SK-N-SH treated with all-trans-retinoic acid at 6 μM for 48 hours (cell line): Measurements from ENCODE around the gene HSF2BP.

Experiments
- ATAC-seq: fragments of 200-7000 bp; cut with Tn5 transposase; 3 replicates; pipeline ENCODE4 v1.9.1; 2020; ENCODE audit warnings: mild to moderate bottlenecking, moderate library complexity
- ARNTL ChIP-seq: fragments of 450-650 bp; formaldehyde crosslinking; IDR thresholded peaks from 2 replicates; pipeline ENCODE4 v1.5.0; 2020; ENCODE audit warnings: low read depth, mild to moderate bottlenecking, moderate library complexity, borderline replicate concordance
- BACH2 ChIP-seq: fragments of 250-450 bp; sonication (Bioruptor Pico); IDR thresholded peaks from 2 replicates; pipeline ENCODE4 v1.9.0; 2021; ENCODE audit warnings: mild to moderate bottlenecking, borderline replicate concordance
- GLIS3 ChIP-seq: fragments of 250-450 bp; sonication (Bioruptor Pico); IDR thresholded peaks from 2 replicates; pipeline ENCODE4 v1.5.0; 2020; ENCODE audit warnings: mild to moderate bottlenecking, moderate library complexity
- ISL1 ChIP-seq: fragments of 250-450 bp; sonication (Bioruptor Pico); IDR thresholded peaks from 2 replicates; pipeline ENCODE4 v2.1.2; 2022; ENCODE audit warnings: mild to moderate bottlenecking, moderate library complexity
- OSR1 ChIP-seq: fragments of 250-450 bp; sonication (Bioruptor Pico); IDR thresholded peaks from 2 replicates; pipeline ENCODE4 v1.8.0; 2022; ENCODE audit warnings: moderate library complexity, mild to moderate bottlenecking, inconsistent platforms
- PPARA ChIP-seq: fragments of 250-450 bp; sonication (Bioruptor Pico); IDR thresholded peaks from 2 replicates; pipeline ENCODE4 v1.5.0; 2020; ENCODE audit warnings: mild to moderate bottlenecking, borderline replicate concordance
- RARB ChIP-seq: fragments of 250-450 bp; sonication (Bioruptor Pico); IDR thresholded peaks from 2 replicates; pipeline ENCODE4 v1.8.0; 2021; ENCODE audit warnings: mild to moderate bottlenecking, moderate library complexity
- SNAI2 ChIP-seq: fragments of 250-450 bp; sonication (Bioruptor Pico); IDR thresholded peaks from 2 replicates; pipeline ENCODE4 v1.5.0; 2020; ENCODE audit warnings: mild to moderate bottlenecking, moderate library complexity
- TOX ChIP-seq: fragments of 250-450 bp; sonication (Bioruptor Pico); IDR thresholded peaks from 2 replicates; pipeline ENCODE4 v1.8.0; 2021; ENCODE audit warnings: mild to moderate bottlenecking, moderate library complexity, borderline replicate concordance
- TSHZ2 ChIP-seq: fragments of 250-450 bp; sonication (Bioruptor Pico); IDR thresholded peaks from 2 replicates; pipeline ENCODE4 v1.5.0; 2020; ENCODE audit warnings: mild to moderate bottlenecking, moderate library complexity
- ZFP3 ChIP-seq: fragments of 250-450 bp; sonication (Bioruptor Pico); IDR thresholded peaks from 2 replicates; pipeline ENCODE4 v1.5.0; 2020; ENCODE audit warnings: mild to moderate bottlenecking, moderate library complexity
- ZFP30 ChIP-seq: fragments of 450-650 bp; formaldehyde crosslinking; IDR thresholded peaks from 2 replicates; pipeline ENCODE4 v1.5.0; 2022; ENCODE audit warnings: mild to moderate bottlenecking, moderate library complexity
- ZNF565 ChIP-seq: fragments of 450-650 bp; formaldehyde crosslinking; conservative IDR thresholded peaks from 2 replicates; pipeline ENCODE4 v1.5.0; 2020; ENCODE audit warnings: low read depth, mild to moderate bottlenecking, moderate library complexity
- ZNF70 ChIP-seq: fragments of 450-650 bp; formaldehyde crosslinking; IDR thresholded peaks from 2 replicates; pipeline ENCODE4 v1.5.0; 2020; ENCODE audit warnings: mild to moderate bottlenecking, moderate library complexity
- ZNF8 ChIP-seq: fragments of 450-650 bp; formaldehyde crosslinking; IDR thresholded peaks from 2 replicates; pipeline ENCODE4 v1.5.0; 2020; ENCODE audit warnings: mild to moderate bottlenecking, moderate library complexity
- TF ChIP-seq, protein P1 (sequence below): fragments of 250-450 bp; sonication (Bioruptor Pico); IDR thresholded peaks from 2 replicates; pipeline ENCODE4 v1.8.0; 2021; ENCODE audit warnings: low read depth, mild to moderate bottlenecking, moderate library complexity, borderline replicate concordance
- TF ChIP-seq, protein P2 (sequence below): fragments of 250-450 bp; sonication (Bioruptor Pico); IDR thresholded peaks from 2 replicates; pipeline ENCODE4 v1.8.0; 2020; ENCODE audit warnings: mild to moderate bottlenecking, moderate library complexity, borderline replicate concordance
- TF ChIP-seq, protein P3 (sequence below): fragments of 250-450 bp; sonication (Bioruptor Pico); IDR thresholded peaks from 2 replicates; pipeline ENCODE4 v1.5.1; 2021; ENCODE audit warnings: mild to moderate bottlenecking, moderate library complexity
- TF ChIP-seq, protein P4 (sequence below): fragments of 250-450 bp; sonication (Bioruptor Pico); IDR thresholded peaks from 2 replicates; pipeline ENCODE4 v1.5.1; 2020; ENCODE audit warnings: low read depth, mild to moderate bottlenecking, moderate library complexity

Gene HSF2BP

DNA sequence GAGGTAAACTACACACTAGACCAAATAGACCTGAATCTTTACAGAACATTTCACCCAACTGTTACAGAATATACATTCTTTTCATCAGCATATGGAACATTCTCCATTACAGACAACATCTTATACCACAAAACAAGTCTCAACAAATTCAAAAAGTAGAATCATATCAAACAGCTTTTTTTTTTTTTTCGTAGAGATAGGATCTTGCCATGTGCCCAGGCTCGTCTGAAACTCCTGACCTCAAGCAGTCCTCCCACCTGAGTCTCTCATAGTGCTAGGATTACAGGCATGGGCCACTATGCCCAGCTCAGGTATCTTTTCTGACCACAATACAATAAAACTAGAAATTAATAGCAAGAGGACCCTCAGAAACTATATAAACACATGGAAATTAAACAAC is 36.5 kb downstream of the HSF2BP start:
- no peak for ATAC-seq
- no peak for TF ChIP-seq ZNF70 (CRISPR knock-in tag)
- no peak for TF ChIP-seq TOX
- no peak for TF ChIP-seq RARB (CRISPR knock-in tag)
- TF ChIP-seq, all 23 proteins: peak for 0

GRCh38 chr21:43619856-43620255 is 39.4 kb downstream of the HSF2BP start:
- ATAC-seq = no peak
- TF ChIP-seq GLIS3 = no peak
- TF ChIP-seq PPARA = no peak

DNA sequence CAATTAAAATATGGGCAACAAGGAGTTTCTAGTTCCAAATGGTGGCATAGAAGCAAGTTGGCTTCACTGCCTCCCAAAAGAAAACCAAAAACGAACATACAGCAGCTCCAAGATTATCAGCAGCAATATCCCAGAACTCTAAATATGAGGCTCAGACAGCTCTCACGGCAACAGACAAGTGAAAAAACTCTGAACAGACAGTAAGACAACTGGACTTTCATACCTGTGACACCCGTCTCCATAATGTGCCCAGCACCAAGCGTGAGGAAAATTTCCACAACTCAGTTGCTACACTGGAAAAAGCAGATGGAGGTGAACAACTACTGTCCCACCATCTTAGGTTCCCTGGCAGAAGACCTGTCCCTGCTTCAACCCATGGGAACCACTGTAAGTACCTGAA is 39.9 kb downstream of the HSF2BP start:
- ATAC-seq = no peak
- TF ChIP-seq TSHZ2 (CRISPR knock-in tag) (no peak), ZFP3 (CRISPR knock-in tag) (no peak), BACH2 (CRISPR knock-in tag) (no peak), ARNTL (CRISPR knock-in tag) (no peak), OSR1 (CRISPR knock-in tag) (no peak), GLIS3 (no peak), ZFP30 (CRISPR knock-in tag) (no peak), ZNF565 (no peak), TOX (no peak), SNAI2 (CRISPR knock-in tag) (no peak), ISL1 (CRISPR knock-in tag) (no peak), RARB (CRISPR knock-in tag) (no peak), PPARA (no peak)
- TF ChIP-seq, protein P1, sequence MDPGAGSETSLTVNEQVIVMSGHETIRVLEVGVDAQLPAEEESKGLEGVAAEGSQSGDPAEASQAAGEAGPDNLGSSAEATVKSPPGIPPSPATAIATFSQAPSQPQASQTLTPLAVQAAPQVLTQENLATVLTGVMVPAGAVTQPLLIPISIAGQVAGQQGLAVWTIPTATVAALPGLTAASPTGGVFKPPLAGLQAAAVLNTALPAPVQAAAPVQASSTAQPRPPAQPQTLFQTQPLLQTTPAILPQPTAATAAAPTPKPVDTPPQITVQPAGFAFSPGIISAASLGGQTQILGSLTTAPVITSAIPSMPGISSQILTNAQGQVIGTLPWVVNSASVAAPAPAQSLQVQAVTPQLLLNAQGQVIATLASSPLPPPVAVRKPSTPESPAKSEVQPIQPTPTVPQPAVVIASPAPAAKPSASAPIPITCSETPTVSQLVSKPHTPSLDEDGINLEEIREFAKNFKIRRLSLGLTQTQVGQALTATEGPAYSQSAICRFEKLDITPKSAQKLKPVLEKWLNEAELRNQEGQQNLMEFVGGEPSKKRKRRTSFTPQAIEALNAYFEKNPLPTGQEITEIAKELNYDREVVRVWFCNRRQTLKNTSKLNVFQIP (CRISPR knock-in tag) = no peak
- TF ChIP-seq, protein P2, sequence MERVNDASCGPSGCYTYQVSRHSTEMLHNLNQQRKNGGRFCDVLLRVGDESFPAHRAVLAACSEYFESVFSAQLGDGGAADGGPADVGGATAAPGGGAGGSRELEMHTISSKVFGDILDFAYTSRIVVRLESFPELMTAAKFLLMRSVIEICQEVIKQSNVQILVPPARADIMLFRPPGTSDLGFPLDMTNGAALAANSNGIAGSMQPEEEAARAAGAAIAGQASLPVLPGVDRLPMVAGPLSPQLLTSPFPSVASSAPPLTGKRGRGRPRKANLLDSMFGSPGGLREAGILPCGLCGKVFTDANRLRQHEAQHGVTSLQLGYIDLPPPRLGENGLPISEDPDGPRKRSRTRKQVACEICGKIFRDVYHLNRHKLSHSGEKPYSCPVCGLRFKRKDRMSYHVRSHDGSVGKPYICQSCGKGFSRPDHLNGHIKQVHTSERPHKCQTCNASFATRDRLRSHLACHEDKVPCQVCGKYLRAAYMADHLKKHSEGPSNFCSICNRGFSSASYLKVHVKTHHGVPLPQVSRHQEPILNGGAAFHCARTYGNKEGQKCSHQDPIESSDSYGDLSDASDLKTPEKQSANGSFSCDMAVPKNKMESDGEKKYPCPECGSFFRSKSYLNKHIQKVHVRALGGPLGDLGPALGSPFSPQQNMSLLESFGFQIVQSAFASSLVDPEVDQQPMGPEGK = no peak
- TF ChIP-seq, protein P3, sequence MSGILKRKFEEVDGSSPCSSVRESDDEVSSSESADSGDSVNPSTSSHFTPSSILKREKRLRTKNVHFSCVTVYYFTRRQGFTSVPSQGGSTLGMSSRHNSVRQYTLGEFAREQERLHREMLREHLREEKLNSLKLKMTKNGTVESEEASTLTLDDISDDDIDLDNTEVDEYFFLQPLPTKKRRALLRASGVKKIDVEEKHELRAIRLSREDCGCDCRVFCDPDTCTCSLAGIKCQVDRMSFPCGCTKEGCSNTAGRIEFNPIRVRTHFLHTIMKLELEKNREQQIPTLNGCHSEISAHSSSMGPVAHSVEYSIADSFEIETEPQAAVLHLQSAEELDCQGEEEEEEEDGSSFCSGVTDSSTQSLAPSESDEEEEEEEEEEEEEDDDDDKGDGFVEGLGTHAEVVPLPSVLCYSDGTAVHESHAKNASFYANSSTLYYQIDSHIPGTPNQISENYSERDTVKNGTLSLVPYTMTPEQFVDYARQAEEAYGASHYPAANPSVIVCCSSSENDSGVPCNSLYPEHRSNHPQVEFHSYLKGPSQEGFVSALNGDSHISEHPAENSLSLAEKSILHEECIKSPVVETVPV (CRISPR knock-in tag) = no peak
- TF ChIP-seq, protein P4, sequence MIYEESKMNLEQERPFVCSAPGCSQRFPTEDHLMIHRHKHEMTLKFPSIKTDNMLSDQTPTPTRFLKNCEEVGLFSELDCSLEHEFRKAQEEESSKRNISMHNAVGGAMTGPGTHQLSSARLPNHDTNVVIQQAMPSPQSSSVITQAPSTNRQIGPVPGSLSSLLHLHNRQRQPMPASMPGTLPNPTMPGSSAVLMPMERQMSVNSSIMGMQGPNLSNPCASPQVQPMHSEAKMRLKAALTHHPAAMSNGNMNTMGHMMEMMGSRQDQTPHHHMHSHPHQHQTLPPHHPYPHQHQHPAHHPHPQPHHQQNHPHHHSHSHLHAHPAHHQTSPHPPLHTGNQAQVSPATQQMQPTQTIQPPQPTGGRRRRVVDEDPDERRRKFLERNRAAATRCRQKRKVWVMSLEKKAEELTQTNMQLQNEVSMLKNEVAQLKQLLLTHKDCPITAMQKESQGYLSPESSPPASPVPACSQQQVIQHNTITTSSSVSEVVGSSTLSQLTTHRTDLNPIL = no peak

DNA sequence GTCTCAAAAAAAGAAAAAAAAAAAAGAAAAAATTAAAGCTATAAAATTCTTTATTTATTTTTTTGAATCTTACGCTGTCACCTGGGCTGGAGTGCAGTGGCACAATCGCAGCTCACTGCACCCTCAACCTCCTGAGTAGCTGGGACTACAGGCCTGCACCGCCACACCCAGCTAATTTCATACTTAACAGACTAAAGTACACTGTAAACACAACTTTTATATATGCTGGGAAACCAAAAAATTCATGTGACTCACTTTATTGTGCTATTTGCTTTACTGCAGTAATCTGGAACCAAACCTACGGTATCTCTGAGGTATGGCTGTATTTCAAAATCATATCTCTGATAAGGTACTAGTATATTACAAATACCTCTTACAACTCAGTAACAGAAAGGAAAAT is 40.3 kb downstream of the HSF2BP start:
- no peak for ATAC-seq
- TF ChIP-seq PPARA (no peak), ZFP3 (CRISPR knock-in tag) (no peak), TSHZ2 (CRISPR knock-in tag) (no peak), ARNTL (CRISPR knock-in tag) (no peak), ZNF70 (CRISPR knock-in tag) (no peak), ZNF8 (CRISPR knock-in tag) (no peak), RARB (CRISPR knock-in tag) (no peak), ZFP30 (CRISPR knock-in tag) (no peak), ZNF565 (no peak)
- TF ChIP-seq, protein P1 (CRISPR knock-in tag) = no peak
- TF ChIP-seq, protein P3 (CRISPR knock-in tag) = no peak
